ENCODE measurements around the gene PRKAG2.

Gene PRKAG2

DNA sequence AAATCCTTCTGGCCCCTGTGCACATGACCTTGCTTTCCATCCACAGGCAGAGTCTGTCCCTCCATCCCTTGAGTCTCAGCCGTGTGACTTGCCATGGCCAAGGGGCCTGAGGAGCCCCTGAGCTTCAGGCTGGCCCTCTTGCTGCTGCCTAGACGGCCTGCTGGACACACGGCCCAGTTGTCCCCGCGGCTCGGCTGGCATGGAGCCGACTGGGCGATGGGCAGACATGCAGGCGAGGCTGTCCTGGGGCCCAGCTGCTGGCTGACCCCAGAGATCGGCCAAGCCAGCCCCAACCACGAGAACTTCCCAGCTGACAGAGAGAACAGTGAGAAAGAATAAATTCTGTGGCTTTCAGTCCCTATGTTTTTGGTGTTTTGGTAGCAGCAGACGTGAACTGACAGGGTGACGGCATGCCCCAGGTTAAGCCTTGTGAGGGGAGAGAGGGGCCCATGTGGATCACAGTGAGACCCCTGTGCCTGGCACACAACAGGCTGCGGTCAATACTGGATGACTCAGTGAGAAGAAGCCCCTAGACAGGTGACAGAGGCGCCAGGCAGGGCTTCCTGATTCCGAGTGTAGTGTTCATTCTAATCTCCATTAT lies 11.7 kb downstream of the PRKAG2 start:
- TF ChIP-seq, protein P1, sequence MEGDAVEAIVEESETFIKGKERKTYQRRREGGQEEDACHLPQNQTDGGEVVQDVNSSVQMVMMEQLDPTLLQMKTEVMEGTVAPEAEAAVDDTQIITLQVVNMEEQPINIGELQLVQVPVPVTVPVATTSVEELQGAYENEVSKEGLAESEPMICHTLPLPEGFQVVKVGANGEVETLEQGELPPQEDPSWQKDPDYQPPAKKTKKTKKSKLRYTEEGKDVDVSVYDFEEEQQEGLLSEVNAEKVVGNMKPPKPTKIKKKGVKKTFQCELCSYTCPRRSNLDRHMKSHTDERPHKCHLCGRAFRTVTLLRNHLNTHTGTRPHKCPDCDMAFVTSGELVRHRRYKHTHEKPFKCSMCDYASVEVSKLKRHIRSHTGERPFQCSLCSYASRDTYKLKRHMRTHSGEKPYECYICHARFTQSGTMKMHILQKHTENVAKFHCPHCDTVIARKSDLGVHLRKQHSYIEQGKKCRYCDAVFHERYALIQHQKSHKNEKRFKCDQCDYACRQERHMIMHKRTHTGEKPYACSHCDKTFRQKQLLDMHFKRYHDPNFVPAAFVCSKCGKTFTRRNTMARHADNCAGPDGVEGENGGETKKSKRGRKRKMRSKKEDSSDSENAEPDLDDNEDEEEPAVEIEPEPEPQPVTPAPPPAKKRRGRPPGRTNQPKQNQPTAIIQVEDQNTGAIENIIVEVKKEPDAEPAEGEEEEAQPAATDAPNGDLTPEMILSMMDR (conservative IDR thresholded peaks at IDR 0.05) = no peak
- no peak overlapping the region for H3K27ac ChIP-seq

DNA sequence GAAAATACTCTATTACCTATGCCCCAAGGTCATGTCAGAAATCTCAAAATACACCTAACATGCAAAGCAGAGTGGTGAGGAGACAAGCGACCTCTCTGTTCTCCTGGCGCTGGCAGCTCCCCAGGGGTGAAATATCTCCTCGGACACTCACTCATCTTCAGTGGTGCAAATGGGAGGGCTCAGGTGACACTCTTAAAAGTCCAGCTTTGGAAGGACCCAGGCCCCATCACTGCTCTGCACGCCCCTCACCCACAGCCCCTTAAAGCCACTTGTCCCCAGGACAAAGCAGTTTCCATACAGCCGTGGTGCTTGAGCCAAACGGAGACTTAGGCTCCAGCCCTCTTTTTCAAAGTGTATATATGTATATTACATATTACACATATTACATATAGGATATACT lies 12.4 kb downstream of the PRKAG2 start:
- no peak overlapping the region for H3K27ac ChIP-seq
- TF ChIP-seq, protein P1 (conservative IDR thresholded peaks at IDR 0.05) = no peak

DNA sequence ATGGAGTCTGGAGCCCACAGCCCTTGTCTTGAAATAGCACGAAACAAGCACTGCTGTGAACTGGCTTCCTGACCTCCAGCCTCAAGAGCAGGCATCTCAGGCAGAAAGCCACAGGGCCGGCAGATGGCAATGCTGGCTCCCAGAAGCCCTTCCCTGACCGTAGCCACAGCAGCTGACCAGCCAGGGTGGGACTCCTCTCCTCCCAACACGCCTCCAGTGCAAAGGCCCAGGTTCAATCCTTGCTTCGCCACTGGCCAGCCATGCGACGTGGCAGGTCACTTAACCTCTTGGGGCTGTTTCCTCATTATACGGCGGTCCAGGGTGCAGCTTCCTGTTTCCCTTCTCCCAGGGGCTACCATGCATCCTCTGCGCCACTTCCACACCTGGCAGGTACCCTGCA lies 12.8 kb downstream of the PRKAG2 start:
- H3K27ac ChIP-seq = no peak overlapping the region
- TF ChIP-seq, protein P1 (conservative IDR thresholded peaks at IDR 0.05) = no peak

DNA sequence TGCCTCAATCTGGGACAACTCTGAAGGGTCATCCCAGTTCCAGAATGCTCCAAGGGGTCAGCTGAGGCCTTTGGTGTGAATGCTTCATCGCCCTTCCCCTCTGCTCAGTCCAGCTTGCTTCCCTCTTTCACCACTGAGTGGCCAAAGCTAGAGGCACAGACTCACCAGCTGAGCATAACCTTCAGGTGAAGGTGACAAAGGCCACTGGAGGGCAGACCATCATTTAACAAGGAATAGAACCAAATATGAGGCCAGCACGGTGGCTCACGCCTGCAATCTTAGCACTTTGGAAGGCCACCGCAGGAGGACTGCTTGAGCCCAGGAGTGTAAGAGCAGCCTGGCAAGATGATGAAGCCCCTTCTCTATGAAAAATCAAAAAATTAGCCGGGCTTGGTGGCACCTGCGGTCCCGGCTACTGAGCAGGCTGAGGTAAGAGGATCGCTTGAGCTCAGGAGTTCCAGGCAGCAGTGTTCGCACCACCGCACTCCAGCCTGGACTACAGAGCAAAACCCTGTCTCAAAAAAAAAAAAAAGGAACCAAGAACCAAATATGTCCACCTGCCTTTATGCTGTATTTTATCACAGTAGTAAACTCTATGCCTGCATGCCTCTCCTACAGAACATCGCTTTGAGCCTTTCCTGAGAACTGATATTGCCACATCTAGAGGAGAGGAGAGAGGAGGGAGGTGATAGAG lies 13.4 kb downstream of the PRKAG2 start:
- no peak overlapping the region for H3K27ac ChIP-seq

DNA sequence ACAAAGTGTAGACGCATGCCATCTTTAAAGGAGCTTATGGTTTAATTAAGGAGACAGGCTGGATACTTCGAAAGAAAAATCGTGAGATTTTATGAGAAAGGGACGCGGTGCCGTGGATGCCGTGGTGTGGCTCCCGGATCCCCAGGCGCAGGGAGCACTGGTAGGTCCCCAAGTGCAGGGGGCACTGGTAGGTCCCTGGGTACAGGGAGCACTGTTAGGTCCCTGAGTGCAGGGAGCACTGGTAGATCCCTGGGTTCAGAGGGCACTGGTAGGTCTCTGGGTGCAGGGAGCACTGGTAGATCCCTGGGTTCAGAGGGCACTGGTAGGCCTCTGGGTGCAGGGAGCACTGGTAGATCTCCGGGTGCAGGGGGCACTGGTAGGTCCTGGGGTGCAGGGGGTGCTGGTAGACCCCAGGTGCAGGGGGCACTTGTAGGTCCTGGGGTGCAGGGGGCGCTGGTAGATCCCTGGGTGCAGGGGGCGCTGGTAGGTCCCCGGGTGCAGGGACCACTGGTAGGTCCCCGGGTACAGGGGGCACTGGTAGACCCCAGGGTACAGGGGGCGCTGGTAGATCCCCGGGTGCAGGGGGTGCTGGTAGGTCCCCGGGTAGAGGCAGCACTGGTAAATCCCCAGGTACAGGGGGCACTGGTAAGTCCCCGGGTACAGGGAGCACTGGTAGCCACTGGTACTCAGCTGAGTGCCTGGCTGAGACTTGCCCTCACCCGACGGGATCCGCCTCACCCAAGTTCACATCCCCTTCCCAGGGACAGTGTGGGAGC lies 14.1 kb downstream of the PRKAG2 start:
- H3K27ac ChIP-seq = no peak overlapping the region
- TF ChIP-seq, protein P1 (conservative IDR thresholded peaks at IDR 0.05) = no peak

More for the DNA sequence above, 13.4 kb downstream of the PRKAG2 start:
- TF ChIP-seq, protein P1 (conservative IDR thresholded peaks at IDR 0.05) = peak; percentile 39

DNA sequence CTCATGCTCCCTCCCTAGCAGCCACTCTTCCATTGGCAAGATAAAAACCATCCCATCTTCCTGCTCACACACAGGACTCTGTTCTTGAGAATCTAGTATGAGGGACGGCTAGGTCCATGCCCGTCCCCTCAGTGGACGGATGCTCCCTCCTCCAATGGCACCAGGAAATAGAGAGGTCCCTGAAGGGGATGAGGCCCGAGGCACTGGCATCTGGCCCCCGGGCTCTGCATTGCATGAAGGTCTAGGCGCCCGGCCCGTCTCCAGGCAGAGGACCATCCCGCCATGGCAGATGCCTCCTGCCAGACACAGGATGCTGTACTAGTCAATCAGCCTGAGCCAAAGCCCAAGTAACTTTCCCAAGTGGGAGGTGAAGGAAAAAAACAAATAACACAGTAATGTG lies 15.0 kb downstream of the PRKAG2 start:
- TF ChIP-seq, protein P1 (conservative IDR thresholded peaks at IDR 0.05) = no peak
- H3K27ac ChIP-seq = no peak overlapping the region

DNA sequence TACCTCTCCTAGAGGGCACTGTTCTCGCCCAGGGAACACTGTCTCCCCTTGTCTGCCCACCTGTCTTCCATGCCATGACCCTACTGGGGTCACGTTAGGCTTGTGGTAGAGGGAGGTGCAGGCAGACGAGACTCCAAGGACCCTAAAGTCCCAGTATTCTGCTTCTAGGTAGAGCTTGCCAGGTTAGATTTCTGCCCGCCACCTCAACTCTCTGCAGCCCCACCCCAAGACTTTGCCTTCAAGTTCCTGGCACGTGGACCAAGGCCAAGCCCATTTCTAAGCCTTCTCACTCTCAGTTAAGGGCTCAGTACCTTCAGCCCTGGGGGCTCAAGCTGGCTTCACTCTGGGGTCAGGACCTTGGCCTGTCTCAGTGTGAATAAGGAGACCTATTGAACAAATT lies 16.1 kb downstream of the PRKAG2 start:
- TF ChIP-seq, protein P1 (conservative IDR thresholded peaks at IDR 0.05) = no peak
- H3K27ac ChIP-seq = no peak overlapping the region

Data from VCaP (cell line).